ENCODE measurements around the gene FABP3. TPM values are rescaled to one million over a fixed set of nuclear protein-coding genes. Genes with fewer than 3 reads are reported as not detected.
A peak's percentile ranks its signal among the peaks of the same experiment; 100 is the strongest.

FABP3 gene
- total RNA-seq (0.84 and 1.8 TPM in 2 replicates), polyA plus RNA-seq (1.8 and 2.6 TPM in 2 replicates), polyA minus RNA-seq (1.6 and 2.7 TPM in 2 replicates), Bru-seq, nascent RNA (percentile 20 among the genes with signal in this experiment), BruChase-seq, experiment 1, labeled RNA remaining after a 6-hour chase (not detected), BruChase-seq, experiment 2, labeled RNA remaining after a 2-hour chase (not detected)
- polyA plus RNA-seq (2011; cell fraction: cytosol; rRNA removed), result 1.1 and 1.9 TPM in 2 replicates
- 0.43 and 0.53 TPM in 2 replicates for polyA plus RNA-seq (2011; cell fraction: nucleus; rRNA removed)
- polyA plus RNA-seq (2012), result 0.42 and 0.56 TPM in 2 replicates
- polyA minus RNA-seq (2011; cell fraction: cytosol; rRNA and poly(A)+ RNA removed), result 1.9 TPM
- not detected in 2 replicates for polyA minus RNA-seq (2011; cell fraction: nucleus; rRNA and poly(A)+ RNA removed)
- long read RNA-seq, partial matches to known transcripts, result 1 of 3 reads
- long read RNA-seq, other reads (novel, unspliced or antisense), result 0 of 3 reads

DNA sequence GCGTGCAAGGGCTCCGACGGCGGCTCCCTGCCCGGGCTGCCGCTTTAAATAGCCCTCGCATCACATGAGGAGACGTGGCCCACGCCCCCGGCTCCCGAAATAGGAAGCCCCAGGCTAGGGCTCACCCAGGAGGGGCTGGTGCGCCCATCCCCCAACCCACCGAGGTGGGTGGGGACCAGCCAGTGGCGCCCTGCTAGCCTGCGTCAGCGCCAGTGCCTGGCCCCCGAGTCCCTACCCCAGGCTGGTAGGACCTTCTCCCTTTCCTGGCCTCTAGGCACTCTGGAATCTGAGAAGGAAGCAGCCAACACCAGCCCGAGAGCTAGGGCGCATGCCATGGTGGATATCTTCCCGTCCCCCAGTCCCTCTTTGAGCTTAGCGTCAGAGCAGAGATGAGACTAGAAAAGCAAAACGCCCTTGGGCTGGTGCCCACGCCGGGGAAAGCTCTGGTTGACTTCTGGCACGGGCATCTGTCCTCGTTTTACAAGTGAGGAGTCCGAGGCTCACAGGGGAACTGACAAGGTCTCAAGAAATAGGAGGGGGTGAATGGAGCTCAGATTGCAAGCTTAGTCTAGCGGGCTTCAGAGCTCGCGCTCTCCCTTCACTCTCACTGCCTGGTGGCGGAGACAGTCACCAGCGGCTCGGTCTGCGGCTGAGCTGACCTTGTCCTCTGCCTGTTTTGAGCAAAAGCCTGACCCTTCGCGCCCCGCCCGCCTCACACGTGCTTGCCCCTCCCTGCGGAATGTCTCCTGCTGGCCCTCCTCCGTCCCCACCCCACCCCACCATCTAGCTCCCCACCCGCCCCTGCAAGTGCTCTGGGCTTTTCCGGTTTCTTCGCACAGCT is at the start of gene FABP3:
Gene FABP3 (minus strand): TSS at position 21 of the 841 bp plus-strand sequence. CDS start 62 bp downstream, outside the sequence.
- FAIRE-seq (peak; percentile 71), DNase-seq (ENCODE audit: low read depth, low spot score) (peak; percentile 52)
- intact Hi-C loops (cut with micrococcal nuclease), result loop anchor here (1.0 kb wide), 1 partner anchor 49 kb away; no protein-coding TSS in a partner anchor
- Histone ChIP-seq H2AFZ (ENCODE audit: low read depth, low read length) (peak within 1 kb of the TSS; percentile 84), H3K27ac (ENCODE audit: insufficient read depth, low read depth, low read length) (no peak within 1 kb of the TSS), H3K79me2 (ENCODE audit: control insufficient read depth, insufficient read depth, low read length) (no peaks in the 10 kb centered on the region), H3K4me2 (ENCODE audit: insufficient read depth, low read length) (peak within 1 kb of the TSS; percentile 85), H3K36me3 (ENCODE audit: control insufficient read depth in 2 of 2, extremely low read depth in 1 of 2, insufficient read depth in 2 of 2, low read length in 2 of 2) (no peaks in the 10 kb centered on the region), H3K4me1 (ENCODE audit: control insufficient read depth, extremely low read depth, insufficient read depth, low read length) (peaks cover 6% of the 10 kb centered on the region), H4K20me1 (replicated peaks; ENCODE audit: control insufficient read depth, extremely low read depth, insufficient read depth, low read length) (no peaks in the 10 kb centered on the region), H3K27me3 (ENCODE audit: control insufficient read depth in 2 of 2, insufficient read depth in 2 of 2, low read length in 2 of 2) (no peaks in the 10 kb centered on the region), H3K9me1 (replicated peaks; ENCODE audit: control insufficient read depth, extremely low read depth, insufficient read depth, low read length) (no peaks in the 10 kb centered on the region), H3K9ac (replicated peaks; ENCODE audit: extremely low read depth, insufficient read depth, low read length) (peak within 1 kb of the TSS; percentile 34), H3K4me3 (replicated peaks in 1 of 3; ENCODE audit: insufficient read depth in 1 of 3, low read depth in 1 of 3, low read length in 3 of 3) (peak within 1 kb of the TSS; percentile 17 to 43 (median 35)), H3K9me3 (replicated peaks; ENCODE audit: control insufficient read depth, insufficient read depth, low read length) (no peaks in the 10 kb centered on the region)
- POLR2A ChIA-PET, result interaction anchor here (0.6 kb wide), 1 partner anchor 629 kb away, joined by 8 read pairs; no protein-coding TSS in a partner anchor
- no TSS peak for BruUV-seq (replicated peaks)
- dilution Hi-C loops (cut with MboI; ENCODE audit: extremely low pct_ligation_motif_present, low sequenced_read_pairs), result no loop called here
- peak; percentile 47 for TF ChIP-seq POLR2AphosphoS5 (IDR thresholded peaks at IDR 0.05; ENCODE audit: insufficient read depth, low read depth, low read length)
- TF ChIP-seq, protein P1, sequence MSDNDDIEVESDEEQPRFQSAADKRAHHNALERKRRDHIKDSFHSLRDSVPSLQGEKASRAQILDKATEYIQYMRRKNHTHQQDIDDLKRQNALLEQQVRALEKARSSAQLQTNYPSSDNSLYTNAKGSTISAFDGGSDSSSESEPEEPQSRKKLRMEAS (IDR thresholded peaks at IDR 0.05; ENCODE audit: insufficient read depth, insufficient read length), result peak; percentile 22
- no peak for TF ChIP-seq GATA2 (IDR thresholded peaks at IDR 0.05; ENCODE audit: insufficient read depth, insufficient read length, low read depth, low read length)
- TF ChIP-seq FOS (IDR thresholded peaks at IDR 0.05; ENCODE audit: borderline replicate concordance, insufficient read depth, low read length), result no peak
- TF ChIP-seq MYC (IDR thresholded peaks at IDR 0.05; ENCODE audit: low read depth, low read length), result no peak
- no peak for TF ChIP-seq EZH2 (IDR thresholded peaks at IDR 0.05; ENCODE audit: borderline replicate concordance, low read depth, low read length, severe bottlenecking)
- no peak for TF ChIP-seq JUN (IDR thresholded peaks at IDR 0.05; ENCODE audit: borderline replicate concordance, insufficient read depth, insufficient read length, low read depth)
- no peak for TF ChIP-seq POLR2A (IDR thresholded peaks at IDR 0.05; ENCODE audit: low read depth, low read length)
- CTCF ChIA-PET, result interaction anchor here (0.6 to 2.9 kb wide), 8 partner anchors 21 to 188 kb away, joined by 3 to 26 read pairs (median 4); no protein-coding TSS in a partner anchor
